GM18873 (cell line): Measurements from ENCODE around the gene DYNC2H1.

ENCODE experiments used
- ATAC-seq: cut with Tn5 transposase; IDR thresholded peaks from one replicate; pipeline ENCODE4 v1.9.1; 2021; ENCODE audit warnings: mild to moderate bottlenecking, moderate library complexity, moderate number of reproducible peaks; ENCODE audit not compliant: unreplicated experiment, low FRiP score

Gene DYNC2H1

GRCh38 chr11:103274025-103274424, 164.8 kb downstream of the DYNC2H1 start:
- no peak for ATAC-seq

GRCh38 chr11:103279821-103280220, 170.6 kb downstream of the DYNC2H1 start:
- no peak for ATAC-seq

GRCh38 chr11:103281301-103281700, 172.1 kb downstream of the DYNC2H1 start:
- no peak for ATAC-seq

GRCh38 chr11:103284260-103284659, 175.0 kb downstream of the DYNC2H1 start:
- no peak for ATAC-seq

- no peak for ATAC-seq
Observed at GRCh38 chr11:103294516-103294915, 185.3 kb downstream of the DYNC2H1 start.

GRCh38 chr11:103295704-103296103, 186.5 kb downstream of the DYNC2H1 start:
- ATAC-seq: no peak

GRCh38 chr11:103297900-103298299, 188.7 kb downstream of the DYNC2H1 start:
- ATAC-seq: no peak

GRCh38 chr11:103315248-103315647, 206.0 kb downstream of the DYNC2H1 start:
- ATAC-seq: no peak

- ATAC-seq: no peak
Observed at GRCh38 chr11:103317118-103317517, 207.9 kb downstream of the DYNC2H1 start.

GRCh38 chr11:103322821-103323220, 213.6 kb downstream of the DYNC2H1 start:
- no peak for ATAC-seq

GRCh38 chr11:103325686-103326069, 216.5 kb downstream of the DYNC2H1 start:
- no peak for ATAC-seq

- ATAC-seq: peak; percentile 79
Observed at GRCh38 chr11:103326070-103326794, 217.0 kb downstream of the DYNC2H1 start.

- ATAC-seq: no peak
Observed at GRCh38 chr11:103327721-103328120, 218.5 kb downstream of the DYNC2H1 start.

GRCh38 chr11:103332409-103332808, 223.2 kb downstream of the DYNC2H1 start:
- ATAC-seq: no peak

GRCh38 chr11:103338621-103339484, 229.6 kb downstream of the DYNC2H1 start:
- no peak for ATAC-seq

GRCh38 chr11:103339485-103339857, 230.2 kb downstream of the DYNC2H1 start:
- no peak for ATAC-seq

GRCh38 chr11:103340956-103341355, 231.7 kb downstream of the DYNC2H1 start:
- no peak for ATAC-seq

- no peak for ATAC-seq
Observed at GRCh38 chr11:103344886-103345285, 235.7 kb downstream of the DYNC2H1 start.

GRCh38 chr11:103349595-103349994, 240.4 kb downstream of the DYNC2H1 start:
- no peak for ATAC-seq

GRCh38 chr11:103354656-103355055, 245.4 kb downstream of the DYNC2H1 start:
- ATAC-seq: no peak

GRCh38 chr11:103358251-103358650, 249.0 kb downstream of the DYNC2H1 start:
- ATAC-seq: no peak

GRCh38 chr11:103359216-103359615, 250.0 kb downstream of the DYNC2H1 start:
- no peak for ATAC-seq
